Esophagus squamous epithelium (tissue), 4 donors: ENCODE data around the gene RNF113B.

ENCODE experiments used
- CTCF ChIP-seq, 6 experiments: fragments of 450-650 bp in 4 of 6; fragments of 200-600 bp in 2 of 6; sonication (generic) in 2 of 6; IDR thresholded peaks; one replicate each; pipeline ENCODE4 v1.5.1; 2016 to 2019; ENCODE audit warnings: antibody characterized with exemption in 6 of 6, mild to moderate bottlenecking in 4 of 6, moderate library complexity in 4 of 6
- POLR2A ChIP-seq, 4 donors: fragments of 450-650 bp; IDR thresholded peaks; one replicate each; pipeline ENCODE4 v1.6.1; 2017; ENCODE audit warnings: antibody characterized with exemption in 4 of 4, mild to moderate bottlenecking in 4 of 4, moderate library complexity in 3 of 4

- no peak for TF ChIP-seq POLR2A (IDR thresholded peaks at IDR 0.05)
- no peak for TF ChIP-seq CTCF (IDR thresholded peaks at IDR 0.05)
Measured at GRCh38 chr13:98150832-98151479, 26.1 kb downstream of the RNF113B start.
